Activated CD4-positive, alpha-beta T cell treated with anti-CD3 and anti-CD28 coated beads, Interleukin-2, amount 10 ng/mL, durations not matched to agents 24 days and 14 days (primary cell): Measurements from ENCODE around the gene DLX5. TPM values are rescaled to one million over a fixed set of nuclear protein-coding genes. Genes with fewer than 3 reads are reported as not detected.
"Not testable (repeated sequence)": the region's sequence is repeated elsewhere in the genome, so short reads cannot be mapped to it uniquely, and the experiment has no call there.

Experiments
- DNase-seq: peaks from one replicate; pipeline ENCODE4 v3.0.0; 2022
- H3K27ac Mint-ChIP-seq: one replicate; pipeline ENCODE4 v1.8.0; 2022; ENCODE audit warnings: mild to moderate bottlenecking, mixed read lengths
- H3K27me3 Mint-ChIP-seq: one replicate; pipeline ENCODE4 v1.8.0; 2022; ENCODE audit warnings: mixed read lengths
- H3K36me3 Mint-ChIP-seq: one replicate; pipeline ENCODE4 v1.8.0; 2022; ENCODE audit warnings: low read depth, mild to moderate bottlenecking, mixed read lengths
- H3K4me1 Mint-ChIP-seq: one replicate; pipeline ENCODE4 v1.8.0; 2021; ENCODE audit warnings: mixed read lengths
- H3K4me3 Mint-ChIP-seq: one replicate; pipeline ENCODE4 v1.8.0; 2022; ENCODE audit warnings: mild to moderate bottlenecking, moderate library complexity, mixed read lengths
- H3K9me3 Mint-ChIP-seq: one replicate; pipeline ENCODE4 v1.8.0; 2021; ENCODE audit warnings: mixed read lengths
- intact Hi-C: fragments of 100-400 bp; cut with micrococcal nuclease; formaldehyde crosslinking; loops from one replicate; pipeline ENCODE4 v1.15.1; 2023
- total RNA-seq: library from RNA; stranded (reverse); gene quantifications from 2 replicates; pipeline ENCODE4 v1.2.3, GENCODE V29; 2022

The DLX5 gene
- not detected in 2 replicates for total RNA-seq

DNA sequence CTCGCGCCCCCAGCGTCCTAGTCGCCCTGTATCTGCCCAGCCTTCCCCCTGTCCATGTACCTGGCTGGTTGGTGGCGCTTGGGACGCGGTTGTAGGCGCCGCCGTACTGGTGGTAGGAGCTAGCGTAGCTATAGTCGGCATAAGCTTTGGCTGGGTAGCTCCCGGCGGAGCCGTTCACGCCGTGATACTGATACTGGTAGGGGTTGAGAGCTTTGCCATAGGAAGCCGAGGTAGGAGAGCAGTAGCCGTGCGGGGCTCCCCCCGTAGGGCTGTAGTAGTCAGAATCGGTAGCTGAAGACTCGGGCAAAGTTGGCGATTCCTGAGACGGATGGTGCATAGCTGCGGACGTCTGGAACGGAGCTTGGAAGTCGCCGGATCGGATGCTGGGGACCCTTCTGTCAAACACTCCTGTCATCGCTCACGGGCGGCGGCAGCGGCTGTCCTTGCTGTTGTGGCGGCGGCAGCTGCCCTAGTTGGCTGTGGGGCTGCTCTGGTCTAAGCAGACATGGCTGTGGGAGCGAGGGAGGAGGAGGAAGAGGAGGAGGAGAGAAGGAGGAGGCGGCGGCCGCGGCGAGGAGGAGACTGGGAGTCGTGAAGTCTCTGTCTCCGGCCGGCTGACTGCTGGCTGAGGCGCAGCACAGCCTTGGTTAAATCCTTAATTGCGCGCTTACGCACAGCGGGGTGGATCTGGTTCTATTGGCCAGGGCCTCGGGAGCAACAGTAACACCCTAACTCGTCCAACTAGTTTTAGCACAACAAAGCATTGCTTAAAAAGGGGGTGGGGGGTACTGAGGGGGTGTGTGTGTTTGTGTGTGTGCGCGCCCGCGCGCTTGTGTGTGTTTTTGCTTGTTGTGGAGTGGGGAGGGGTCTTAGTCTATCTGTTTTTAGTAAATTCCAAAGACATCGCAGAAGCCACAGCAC, at the start of gene DLX5:
DLX5 (minus strand) TSS at position 623 of the 921 bp plus-strand sequence; CDS start at position 415, 208 bp downstream.
- DNase-seq: peak; percentile 63
- Mint-ChIP-seq H3K27ac (peak within 1 kb of the TSS; percentile 64), H3K4me1 (peaks cover 21% of the 10 kb centered on the region), H3K27me3 (peaks cover 83% of the 10 kb centered on the region), H3K9me3 (peaks cover 19% of the 10 kb centered on the region), H3K4me3 (peak within 1 kb of the TSS; percentile 7), H3K36me3 (no peaks in the 10 kb centered on the region)
- intact Hi-C loops: loop anchor here (5.0 to 10.0 kb wide), 3 partner anchors 32 to 1590 kb away; partner anchors contain the start of genes NPTX2 and TAC1

DNA sequence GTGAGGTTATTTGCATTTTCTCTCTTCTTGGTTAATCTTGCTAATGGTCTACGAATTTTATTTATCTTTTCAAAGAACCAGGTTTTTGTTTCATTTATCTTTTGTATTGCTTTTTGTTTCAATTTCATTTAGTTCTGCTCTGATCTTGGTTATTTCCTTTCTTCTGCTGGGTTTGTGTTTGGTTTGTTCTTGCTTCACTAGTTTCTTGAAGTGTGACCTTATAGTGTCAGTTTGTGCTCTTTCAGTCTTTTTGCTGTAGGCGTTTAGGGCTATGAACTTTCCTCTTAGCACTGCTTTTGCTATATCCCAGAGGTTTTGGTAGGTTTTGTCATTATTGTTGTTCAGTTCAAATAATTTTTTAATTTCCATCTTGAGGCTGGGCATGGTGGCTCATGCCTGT, 47.4 kb upstream of the DLX5 start:
- intact Hi-C loops, H3K9me3 Mint-ChIP-seq, H3K36me3 Mint-ChIP-seq, H3K27ac Mint-ChIP-seq, H3K4me1 Mint-ChIP-seq, H3K4me3 Mint-ChIP-seq, DNase-seq: not testable (repeated sequence)
- peaks cover 19% of the 10 kb centered on the region for H3K27me3 Mint-ChIP-seq

DNA sequence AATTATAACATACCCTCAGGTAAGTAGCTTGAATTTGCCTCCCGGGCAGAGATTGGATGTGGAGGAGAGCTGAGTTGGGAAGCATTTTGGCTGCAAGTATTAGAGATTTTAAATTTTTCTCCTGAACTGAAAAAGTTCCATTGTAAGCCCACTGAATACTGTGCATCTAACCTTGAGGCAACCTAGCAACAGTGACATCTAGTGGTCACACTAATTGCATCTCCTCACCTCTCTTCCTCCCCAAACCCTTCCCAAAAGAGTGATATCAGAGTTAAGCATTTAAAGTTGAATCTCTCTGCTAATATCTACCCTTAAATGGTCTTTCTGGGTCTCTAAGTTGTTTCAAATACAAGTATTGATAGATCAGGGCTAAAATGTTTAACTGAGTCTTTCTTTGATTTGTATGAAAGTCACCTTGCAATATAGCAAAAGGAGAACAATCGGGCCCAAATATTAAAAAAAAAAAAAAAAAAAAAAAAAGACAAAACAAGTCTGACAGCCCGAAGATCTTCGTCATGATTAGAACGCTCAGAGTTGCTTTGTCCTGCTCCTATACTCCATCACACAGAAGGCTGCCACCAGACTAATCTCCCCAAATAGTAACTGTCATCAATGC, 40.4 kb upstream of the DLX5 start:
- no peaks in the 10 kb centered on the region for H3K36me3 Mint-ChIP-seq
- H3K4me1 Mint-ChIP-seq: no peaks in the 10 kb centered on the region
- peaks cover 15% of the 10 kb centered on the region for H3K27me3 Mint-ChIP-seq
- intact Hi-C loops: loop anchor here (2.0 kb wide), 1 partner anchor 1148 kb away; no protein-coding TSS in a partner anchor
- peak; percentile 73 for DNase-seq
- no peaks in the 10 kb centered on the region for H3K9me3 Mint-ChIP-seq
- H3K4me3 Mint-ChIP-seq: no peak overlapping the region
- no peak overlapping the region for H3K27ac Mint-ChIP-seq

DNA sequence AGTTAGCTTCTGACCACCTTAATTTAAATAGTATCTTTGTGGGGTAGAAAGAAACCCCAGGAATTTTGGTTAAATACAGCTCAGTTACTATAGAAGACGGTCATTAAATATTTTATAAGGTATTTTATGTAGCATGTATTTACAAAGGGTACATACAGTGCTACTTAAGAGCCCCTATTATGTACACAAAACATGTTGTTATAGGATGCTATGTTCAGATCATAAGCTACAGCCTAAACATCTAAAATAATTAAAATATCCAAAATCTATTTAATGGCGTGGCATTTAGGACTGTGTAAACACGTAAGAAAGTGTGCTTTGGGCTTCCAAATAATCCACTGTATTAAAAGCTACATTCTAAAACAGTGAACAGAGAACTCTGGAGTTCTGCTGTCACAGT, 39.4 kb upstream of the DLX5 start:
- Mint-ChIP-seq H3K36me3 (no peaks in the 10 kb centered on the region), H3K27ac (no peak overlapping the region), H3K9me3 (peaks cover 4% of the 10 kb centered on the region), H3K4me3 (no peak overlapping the region), H3K4me1 (no peaks in the 10 kb centered on the region), H3K27me3 (peaks cover 13% of the 10 kb centered on the region)
- DNase-seq: no peak
- intact Hi-C loops: loop anchor here (2.0 kb wide), 1 partner anchor 1147 kb away; no protein-coding TSS in a partner anchor

DNA sequence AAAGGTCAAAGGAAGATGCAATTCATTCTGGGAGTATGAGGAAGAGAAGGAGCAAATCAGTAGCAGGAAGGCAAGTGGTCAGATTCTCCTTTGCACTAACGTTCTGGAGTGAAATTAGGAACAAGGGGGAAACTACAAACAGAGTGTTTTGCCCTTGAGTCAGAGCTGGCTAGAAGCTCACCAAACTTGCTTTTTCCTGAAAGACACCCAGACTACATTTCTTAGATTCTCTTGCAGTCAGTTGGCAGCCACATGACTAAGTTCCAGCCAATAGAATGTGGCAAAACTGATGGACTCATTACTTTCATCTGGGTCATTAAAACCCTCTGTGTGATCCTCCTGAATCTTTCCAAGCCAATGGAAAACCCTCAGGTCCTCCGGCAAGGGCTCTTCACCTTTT, 18.6 kb upstream of the DLX5 start:
- intact Hi-C loops: no loop called here
- H3K4me1 Mint-ChIP-seq: no peaks in the 10 kb centered on the region
- H3K36me3 Mint-ChIP-seq: no peaks in the 10 kb centered on the region
- no peak overlapping the region for H3K27ac Mint-ChIP-seq
- DNase-seq: no peak
- peaks cover 23% of the 10 kb centered on the region for H3K27me3 Mint-ChIP-seq
- H3K4me3 Mint-ChIP-seq: no peak overlapping the region
- H3K9me3 Mint-ChIP-seq: no peaks in the 10 kb centered on the region

DNA sequence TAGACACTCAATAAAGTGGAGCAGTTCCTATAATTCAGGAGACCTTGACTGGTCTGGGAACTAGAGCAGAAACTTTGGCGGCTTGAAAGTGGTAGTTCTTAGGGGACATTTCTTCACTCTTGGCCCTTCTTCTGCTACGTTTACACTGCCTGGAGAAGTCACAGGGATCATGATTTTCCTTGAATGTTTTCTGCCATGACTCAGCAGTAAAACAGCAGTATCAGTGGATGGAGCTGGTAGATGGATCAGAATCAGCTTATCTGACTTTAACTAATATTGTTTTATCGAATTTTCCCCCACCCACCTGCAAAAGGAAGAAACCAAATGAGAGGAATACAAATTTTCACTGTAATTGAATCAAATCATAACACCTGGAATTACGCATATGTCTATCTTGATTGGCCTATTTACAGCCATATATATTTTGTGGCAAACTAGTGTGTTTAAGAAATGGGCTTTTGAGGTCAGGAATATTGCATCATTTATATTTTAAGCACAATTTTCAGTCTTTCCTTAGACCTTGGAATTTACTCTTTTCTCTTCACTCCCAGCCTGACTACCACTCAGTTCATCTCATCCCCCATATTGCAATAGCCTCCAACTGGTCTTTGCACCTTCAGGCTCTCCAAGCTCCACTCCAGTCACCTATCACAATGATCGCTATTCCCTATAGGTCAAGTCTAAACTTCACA, 14.9 kb upstream of the DLX5 start:
- H3K27ac Mint-ChIP-seq: no peak overlapping the region
- no peak for DNase-seq
- H3K36me3 Mint-ChIP-seq: no peaks in the 10 kb centered on the region
- no peaks in the 10 kb centered on the region for H3K9me3 Mint-ChIP-seq
- H3K4me1 Mint-ChIP-seq: no peaks in the 10 kb centered on the region
- no peak overlapping the region for H3K4me3 Mint-ChIP-seq
- peaks cover 23% of the 10 kb centered on the region for H3K27me3 Mint-ChIP-seq
- intact Hi-C loops: no loop called here

DNA sequence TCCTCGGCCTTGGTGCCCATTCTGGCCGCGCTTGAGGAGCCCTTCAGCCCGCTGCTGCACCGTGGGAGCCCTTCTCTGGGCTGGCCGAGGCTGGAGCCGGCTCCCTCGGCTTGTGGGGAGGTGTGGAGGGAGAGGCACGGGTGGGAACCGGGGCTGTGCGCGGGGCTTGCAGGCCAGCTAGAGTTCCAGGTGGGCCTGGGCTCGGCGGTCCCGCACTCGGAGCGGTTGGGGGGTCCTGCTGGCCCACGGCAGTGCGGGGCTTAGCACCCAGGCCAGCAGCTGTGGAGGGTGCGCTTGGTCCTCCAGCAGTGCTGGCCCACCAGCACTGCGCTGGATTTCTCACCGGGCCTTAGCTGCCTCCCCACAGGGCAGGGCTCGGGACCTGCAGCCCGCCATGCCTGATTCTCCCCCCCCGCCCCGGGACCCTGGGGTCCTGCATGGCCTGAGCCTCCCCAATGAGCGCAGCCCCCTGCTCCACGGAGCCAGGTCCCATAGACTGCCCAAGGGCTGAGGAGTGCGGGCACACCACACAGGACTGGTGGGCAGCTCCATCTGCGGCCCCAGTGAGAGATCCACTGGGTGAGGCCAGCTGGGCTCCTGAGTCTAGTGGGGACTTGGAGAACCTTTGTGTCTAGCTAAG, 9.7 kb upstream of the DLX5 start:
- intact Hi-C loops, H3K4me3 Mint-ChIP-seq, DNase-seq, H3K27me3 Mint-ChIP-seq, H3K4me1 Mint-ChIP-seq, H3K9me3 Mint-ChIP-seq, H3K36me3 Mint-ChIP-seq, H3K27ac Mint-ChIP-seq: not testable (repeated sequence)

DNA sequence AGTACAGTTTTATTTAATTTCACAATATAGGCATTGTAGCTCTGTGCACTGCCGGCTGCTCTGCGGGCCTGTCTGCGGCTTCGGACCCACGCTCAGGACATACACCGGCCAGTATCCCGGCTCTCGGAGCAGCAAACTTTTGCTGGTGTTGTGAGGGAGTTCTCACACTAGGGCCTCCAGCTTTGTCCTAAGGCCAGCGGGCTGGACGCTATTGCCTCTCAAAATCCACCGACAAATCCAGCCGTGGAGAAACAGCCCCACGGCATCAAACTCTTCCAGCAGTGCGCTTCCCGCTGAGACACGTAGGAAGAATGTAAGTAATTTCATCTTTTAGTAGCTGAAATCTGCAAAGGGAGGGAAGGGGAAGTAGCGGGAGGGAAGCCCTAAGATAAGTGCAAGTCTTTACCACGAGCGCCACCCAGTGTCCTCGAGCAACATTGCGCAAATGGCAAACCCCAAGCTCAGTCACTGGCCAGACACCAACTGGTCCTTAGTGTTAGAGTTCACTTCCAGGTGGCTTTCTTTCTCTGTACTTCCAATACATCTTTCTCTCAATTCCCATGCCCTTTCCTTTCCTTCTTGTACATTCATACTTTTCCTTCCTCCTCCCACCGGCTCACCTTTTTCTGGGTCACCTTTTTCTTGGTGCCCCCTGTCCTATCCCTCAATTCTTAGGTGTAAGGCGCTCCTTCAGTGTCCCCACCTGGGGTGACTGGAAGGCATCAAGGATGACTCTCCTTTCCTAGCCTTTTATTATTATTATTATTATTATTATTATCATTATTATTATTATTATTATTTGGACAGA, 3.0 kb upstream of the DLX5 start:
- Mint-ChIP-seq H3K36me3 (no peaks in the 10 kb centered on the region), H3K27ac (no peak overlapping the region), H3K9me3 (peaks cover 15% of the 10 kb centered on the region), H3K27me3 (peaks cover 63% of the 10 kb centered on the region), H3K4me3 (peak overlapping the region; percentile 41), H3K4me1 (peaks cover 17% of the 10 kb centered on the region)
- intact Hi-C loops: loop anchor here (1.0 to 10.0 kb wide), 5 partner anchors 35 to 1587 kb away; partner anchors contain the start of gene NPTX2
- DNase-seq: peak; percentile 88

DNA sequence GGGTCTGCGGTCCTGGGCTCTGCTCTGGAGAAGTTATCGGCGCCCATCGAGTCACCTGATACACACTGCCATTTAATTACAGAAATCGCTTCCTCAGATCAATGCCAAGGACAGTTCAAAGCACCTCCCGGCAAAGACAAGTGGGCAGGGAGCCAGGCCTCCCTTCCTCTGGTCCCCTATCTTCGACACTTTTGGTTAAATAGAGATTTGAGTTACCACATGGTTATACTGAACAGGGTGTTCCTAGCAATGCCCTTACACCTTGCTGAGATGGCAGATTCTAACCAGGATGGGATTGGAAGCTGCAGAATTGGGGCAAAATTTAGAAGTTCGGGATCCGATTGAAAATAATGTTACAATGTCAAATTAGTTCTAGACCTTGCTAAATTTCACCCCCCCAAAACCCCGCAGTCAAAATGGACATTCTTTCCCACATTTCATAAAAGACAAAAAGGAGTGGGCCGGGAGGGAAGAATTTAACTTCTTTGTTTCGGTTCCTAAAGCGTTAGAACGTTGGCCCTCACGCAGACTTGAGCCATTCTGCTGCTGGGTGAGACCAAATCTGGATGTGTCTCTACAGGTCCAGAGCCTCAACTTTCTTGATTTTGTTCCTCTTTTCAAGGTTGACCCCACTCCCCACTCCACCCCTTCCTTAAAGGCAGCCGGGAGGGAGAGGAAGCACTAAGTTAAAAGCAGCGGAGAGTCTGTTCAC, 2.2 kb upstream of the DLX5 start:
- peak overlapping the region; percentile 41 for H3K4me3 Mint-ChIP-seq

DNA sequence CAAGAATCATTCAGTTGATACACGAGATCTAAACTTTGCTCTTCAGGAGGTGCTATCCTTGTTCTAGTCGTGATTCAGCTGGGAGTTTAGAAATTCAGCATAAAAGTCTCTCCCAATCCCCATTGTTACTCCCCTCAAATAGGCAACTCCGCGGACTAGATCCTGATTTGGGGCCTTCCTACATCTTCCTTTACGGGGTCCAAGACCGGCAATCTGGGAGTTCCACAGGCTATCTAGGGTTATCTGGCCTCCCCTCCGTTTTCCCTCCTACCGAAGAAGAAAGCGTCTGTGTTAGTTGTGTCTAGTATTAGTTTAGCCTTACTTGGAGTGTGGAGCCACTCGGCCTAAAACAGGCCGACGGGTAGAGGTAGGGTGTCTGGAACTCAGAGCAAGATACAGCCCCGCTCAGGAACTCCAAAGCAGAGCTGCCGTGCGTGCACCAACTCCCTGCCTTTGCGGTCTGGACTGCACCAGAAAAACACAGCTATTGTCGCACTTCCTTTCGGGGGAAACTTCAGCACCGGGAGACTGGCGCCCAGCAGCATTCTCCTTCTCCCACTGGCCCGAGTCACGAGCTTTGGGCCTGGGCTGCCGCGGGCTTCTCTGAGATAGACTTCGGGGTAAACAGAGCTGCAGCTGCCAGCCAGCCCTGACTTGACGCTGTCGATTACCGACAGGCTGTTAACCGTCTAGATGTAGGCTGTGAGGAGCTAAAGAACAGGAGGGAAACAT, 1.5 kb upstream of the DLX5 start:
- Mint-ChIP-seq H3K4me3 (peak overlapping the region; percentile 13), H3K27me3 (peaks cover 75% of the 10 kb centered on the region), H3K27ac (peak overlapping the region; percentile 64), H3K4me1 (peaks cover 19% of the 10 kb centered on the region), H3K36me3 (no peaks in the 10 kb centered on the region), H3K9me3 (peaks cover 19% of the 10 kb centered on the region)
- DNase-seq: peak; percentile 66
- intact Hi-C loops: loop anchor here (1.0 to 10.0 kb wide), 4 partner anchors 20 to 1589 kb away; partner anchors contain the start of gene NPTX2

More for the DNA sequence above, 2.2 kb upstream of the DLX5 start:
- no peak for DNase-seq
- H3K27ac Mint-ChIP-seq: no peak overlapping the region
- H3K9me3 Mint-ChIP-seq: peaks cover 19% of the 10 kb centered on the region
- peaks cover 70% of the 10 kb centered on the region for H3K27me3 Mint-ChIP-seq
- H3K4me1 Mint-ChIP-seq: peaks cover 19% of the 10 kb centered on the region
- H3K36me3 Mint-ChIP-seq: no peaks in the 10 kb centered on the region
- intact Hi-C loops: loop anchor here (1.0 to 10.0 kb wide), 6 partner anchors 21 to 1588 kb away; partner anchors contain the start of gene NPTX2

DNA sequence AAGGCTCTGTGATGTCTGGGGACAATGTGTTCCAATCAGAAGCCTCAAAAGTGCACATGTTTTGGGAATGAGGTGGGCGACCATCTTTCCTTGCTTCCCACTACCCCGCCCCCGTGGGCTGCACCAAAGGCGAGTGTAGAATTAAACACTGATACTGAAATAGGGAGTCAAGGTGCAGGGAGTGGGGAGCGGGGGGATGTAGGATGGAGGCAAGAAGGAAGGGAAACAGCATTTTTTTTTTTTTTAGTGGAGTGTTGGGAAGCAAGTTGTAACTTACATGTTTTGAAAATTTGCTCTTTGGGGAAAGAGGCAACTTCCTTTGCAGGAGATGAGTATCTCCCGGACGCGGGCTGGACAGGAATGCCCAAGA, 484 bp upstream of the DLX5 start:
- intact Hi-C loops: loop anchor here (5.0 to 10.0 kb wide), 2 partner anchors 33 to 1590 kb away; partner anchors contain the start of gene NPTX2
- Mint-ChIP-seq H3K4me3 (no peak overlapping the region), H3K9me3 (peaks cover 19% of the 10 kb centered on the region), H3K27ac (no peak overlapping the region), H3K36me3 (no peaks in the 10 kb centered on the region), H3K4me1 (peaks cover 21% of the 10 kb centered on the region), H3K27me3 (peaks cover 79% of the 10 kb centered on the region)
- DNase-seq: no peak
